Lung (tissue), 12 donors: Measurements from ENCODE around the gene FBXW9. TPM values are rescaled to one million over a fixed set of nuclear protein-coding genes. Genes with fewer than 3 reads are reported as not detected.

Experiments used
- ATAC-seq: fragments of 200-7000 bp; cut with Tn5 transposase; one replicate; pipeline ENCODE4 v1.9.1; 2020; ENCODE audit warnings: moderate number of reproducible peaks; ENCODE audit not compliant: insufficient read depth, low FRiP score
- DNase-seq, 3 donors: peaks; one replicate each; pipeline ENCODE4 v3.0.0-alpha.2; 2013 to 2017
- H3K27ac ChIP-seq, 2 donors: one replicate each; pipeline ENCODE4 v1.5.1; 2013; ENCODE audit warnings: mild to moderate bottlenecking in 2 of 2, moderate library complexity in 2 of 2, control low read depth in 1 of 2, inconsistent platforms in 1 of 2, low read depth in 1 of 2, low read length in 1 of 2
- H3K27me3 ChIP-seq, 3 donors: one replicate each; pipeline ENCODE4 v1.5.1; 2013; ENCODE audit warnings: low read length in 2 of 3; ENCODE audit not compliant: control insufficient read depth in 3 of 3, insufficient read depth in 3 of 3
- H3K36me3 ChIP-seq, 4 donors: one replicate each; pipeline ENCODE4 v1.5.1; 2013; ENCODE audit warnings: low read length in 4 of 4, mild to moderate bottlenecking in 1 of 4, moderate library complexity in 1 of 4; ENCODE audit not compliant: control insufficient read depth in 4 of 4, insufficient read depth in 4 of 4
- H3K4me1 ChIP-seq, 5 donors: one replicate each; pipeline ENCODE4 v1.5.1; 2013; ENCODE audit warnings: low read length in 5 of 5, mild to moderate bottlenecking in 2 of 5, moderate library complexity in 1 of 5; ENCODE audit not compliant: control insufficient read depth in 5 of 5, insufficient read depth in 5 of 5
- H3K4me3 ChIP-seq: one replicate; pipeline ENCODE4 v1.5.1; 2013; ENCODE audit warnings: mild to moderate bottlenecking, control low read depth, moderate library complexity
- H3K9ac ChIP-seq, 2 donors: one replicate each; pipeline ENCODE4 v1.5.1; 2013; ENCODE audit warnings: low read length in 2 of 2, control low read depth in 1 of 2; ENCODE audit not compliant: insufficient read depth in 1 of 2
- H3K9me3 ChIP-seq, 4 donors: one replicate each; pipeline ENCODE4 v1.5.1; 2013; ENCODE audit warnings: low read length in 3 of 4, mild to moderate bottlenecking in 1 of 4, moderate library complexity in 1 of 4; ENCODE audit not compliant: control insufficient read depth in 4 of 4, insufficient read depth in 3 of 4
- CTCF ChIP-seq: IDR thresholded peaks from 2 replicates; pipeline ENCODE4 v1.5.1; 2012; ENCODE audit warnings: mild to moderate bottlenecking; ENCODE audit errors: control extremely low read depth, extremely low read depth
- WGBS, 2 donors: extraction: QIAGEN DNeasy Blood & Tissue Kit; methylation state at CpG; one replicate each; pipeline ENCODE4 v1.1.7; 2013; 5-methylcytosine and 5-hydroxymethylcytosine counted together
- polyA plus RNA-seq, 2 donors: library from polyadenylated mRNA; stranded (reverse); fragments of 200-250 nt; gene quantifications; one replicate each; pipeline ENCODE4 v1.2.1, GENCODE V29; 2013
- total RNA-seq, 2 donors: library from RNA; depleted of rRNA in 1 of 2; stranded (reverse); fragments of >200 nt in 1 of 2; gene quantifications; one replicate each; pipeline ENCODE4 v1.2.1, GENCODE V29; 2014 to 2021
- donor health status: control.
- donor health status: control.
- donor health status: Bipolar disorder and iron deficiency.
- donor health status: healthy.
- donor health status: DM: yes; HTN: yes; CAD: no.

The FBXW9 gene
- total and polyA plus RNA-seq, 4 donors: 6.8 to 17.1 (median 11.8) TPM

DNA sequence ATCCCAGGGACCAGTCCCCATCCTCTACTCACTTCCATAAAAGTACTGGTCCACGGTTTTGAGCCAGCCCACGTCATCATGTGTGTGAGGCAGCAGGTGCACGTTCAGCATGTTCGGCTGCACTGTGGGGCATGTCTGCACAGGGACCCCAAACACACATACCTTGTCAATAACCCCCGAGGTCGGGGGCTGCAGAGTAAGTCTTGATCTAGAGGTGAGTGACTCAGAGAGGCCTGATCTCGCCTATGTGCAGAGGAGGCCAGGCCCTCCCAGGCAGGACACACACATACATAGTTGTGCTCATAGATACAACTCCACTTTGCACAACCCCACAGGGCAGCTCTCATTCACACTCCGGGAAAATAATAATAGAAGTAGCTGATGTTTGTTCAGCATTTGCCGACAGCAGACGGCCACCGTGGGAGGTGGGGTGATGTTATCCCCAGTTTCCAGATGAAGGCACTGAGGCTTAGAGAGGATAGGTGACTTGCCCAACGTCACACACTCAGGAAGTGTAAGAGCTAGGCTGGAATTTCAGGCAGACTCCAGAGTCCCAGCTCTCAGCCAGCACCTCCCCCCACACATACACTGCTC, 30.7 kb downstream of the FBXW9 start:
- no peak for ATAC-seq
- 40 to 42% methylated on average over 12 of the region's 12 CpGs for WGBS, 2 donors
- Histone ChIP-seq H3K36me3 (peaks cover 3 to 21% (median 13%) of the 10 kb centered on the region in 4 donors), H3K9me3 (no peaks in the 10 kb centered on the region), H3K27ac (peak overlapping the region in 1 of 2 donors; percentile 83), H3K27me3 (no peaks in the 10 kb centered on the region), H3K4me3 (peak overlapping the region; percentile 75), H3K9ac (peak overlapping the region in 1 of 2 donors; percentile 88), H3K4me1 (peaks cover 0 to 33% (median 16%) of the 10 kb centered on the region in 5 donors)
- no peak for TF ChIP-seq CTCF
- DNase-seq: no peak

GRCh38 chr19:12665281-12665573, 31.2 kb downstream of the FBXW9 start:
- peaks cover 5 to 21% (median 12%) of the 10 kb centered on the region in 4 donors for H3K36me3 ChIP-seq
- TF ChIP-seq CTCF: no peak
- DNase-seq: peak in 1 of 3 donors; percentile 20
- no peak overlapping the region for H3K9ac ChIP-seq
- peak overlapping the region in 1 of 2 donors; percentile 83 for H3K27ac ChIP-seq
- H3K4me3 ChIP-seq: no peak overlapping the region
- no peaks in the 10 kb centered on the region for H3K9me3 ChIP-seq
- H3K4me1 ChIP-seq: peaks cover 0 to 28% (median 16%) of the 10 kb centered on the region in 5 donors
- no peaks in the 10 kb centered on the region for H3K27me3 ChIP-seq
- peak; percentile 33 for ATAC-seq
- WGBS, 2 donors: 26 to 64% methylated on average over 10 of the region's 10 CpGs

DNA sequence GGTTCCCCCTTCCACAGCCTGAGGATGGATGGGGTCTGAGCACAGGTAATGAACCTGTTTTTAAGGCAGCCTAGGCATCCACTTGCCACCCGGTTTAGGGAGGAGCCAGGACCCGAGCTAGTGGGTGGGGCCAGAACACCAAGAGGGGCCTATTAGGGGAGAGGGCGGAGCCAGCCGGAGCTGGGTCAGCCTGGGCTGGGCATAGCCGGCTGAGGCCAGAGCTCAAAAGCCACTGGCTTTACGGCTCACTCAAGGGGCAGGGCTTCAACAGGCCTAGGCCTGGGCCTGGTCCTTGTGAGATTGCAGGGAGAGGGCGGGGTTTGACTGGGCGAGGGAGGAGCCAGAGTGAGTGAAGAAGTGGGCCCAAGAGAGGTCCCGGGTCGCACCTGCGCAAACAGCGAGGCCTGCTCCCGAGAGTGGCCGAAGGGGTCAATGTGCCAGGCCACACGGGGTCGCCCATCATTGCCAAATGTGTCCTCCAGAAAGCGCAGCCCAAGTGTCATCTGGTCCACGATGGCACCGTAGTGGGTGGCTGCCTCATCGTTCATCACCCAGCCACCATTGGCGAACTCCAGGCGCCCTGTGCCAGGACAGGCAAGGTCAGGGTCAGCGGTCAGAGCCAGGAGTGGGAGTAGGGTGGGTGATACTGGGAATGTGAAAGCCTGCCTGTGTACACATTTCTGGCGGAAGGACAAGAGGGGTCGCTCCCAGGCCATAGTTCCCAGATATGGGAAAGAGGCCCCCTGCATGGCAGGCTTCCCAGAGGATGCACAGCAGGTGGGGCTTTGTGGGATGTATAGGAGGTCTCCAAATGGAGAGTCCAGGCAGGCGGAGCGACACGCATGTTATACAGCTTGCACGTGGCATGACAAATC, 31.8 kb downstream of the FBXW9 start:
- Histone ChIP-seq H3K9me3 (no peaks in the 10 kb centered on the region), H3K27me3 (no peaks in the 10 kb centered on the region), H3K36me3 (peaks cover 9 to 24% (median 12%) of the 10 kb centered on the region in 4 donors), H3K27ac (peak overlapping the region in 1 of 2 donors; percentile 9), H3K4me3 (no peak overlapping the region), H3K4me1 (peaks cover 0 to 24% (median 13%) of the 10 kb centered on the region in 5 donors), H3K9ac (no peak overlapping the region)
- WGBS, 2 donors: 79 to 83% methylated on average over 29 of the region's 29 CpGs
- no peak for DNase-seq
- no peak for ATAC-seq
- no peak for TF ChIP-seq CTCF
